ENCODE results near the gene PALD1.

The PALD1 gene

DNA sequence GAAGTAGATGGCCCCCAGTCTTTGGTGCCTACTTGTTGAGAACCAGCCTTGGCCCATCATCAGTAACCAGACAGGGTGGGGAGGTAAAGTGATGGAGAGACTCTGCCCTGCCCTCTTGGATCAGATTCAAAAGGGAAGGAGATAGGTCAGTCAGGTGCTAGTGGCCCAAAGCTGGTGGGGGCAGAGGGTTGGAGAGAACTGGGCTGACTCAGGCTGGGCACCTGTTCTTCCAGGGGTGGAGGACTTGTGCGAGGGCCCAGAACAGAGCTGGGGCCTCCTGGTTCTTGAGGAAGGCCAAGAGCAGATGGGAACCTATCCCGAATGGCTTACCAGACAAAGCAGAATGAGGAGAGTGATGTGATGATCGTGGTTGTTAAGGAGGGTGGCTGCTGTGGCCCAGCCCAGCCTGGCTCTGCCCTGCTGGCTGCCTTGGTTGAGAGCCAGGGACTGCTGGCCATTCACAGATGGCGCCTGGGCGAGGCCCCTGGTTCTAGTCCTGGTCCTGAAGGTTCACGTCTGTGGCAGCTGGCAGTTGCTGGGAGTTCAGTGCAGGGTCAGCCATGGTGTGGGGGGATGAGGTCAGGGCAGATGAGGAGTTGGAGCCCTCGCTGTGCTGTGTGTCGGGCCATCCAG lies 36.6 kb downstream of the PALD1 start:
- no peak overlapping the region for H3K4me3 Mint-ChIP-seq
- no peak overlapping the region for H3K27ac Mint-ChIP-seq
- H3K9me3 Mint-ChIP-seq: no peaks in the 10 kb centered on the region
- no peaks in the 10 kb centered on the region for H3K36me3 Mint-ChIP-seq (ENCODE audit: low read depth)
- H3K27me3 Mint-ChIP-seq (ENCODE audit: low read depth): peaks cover 5% of the 10 kb centered on the region
- H3K4me1 Mint-ChIP-seq (ENCODE audit: low read depth): no peaks in the 10 kb centered on the region
- DNase-seq (ENCODE audit: low spot score): no peak

DNA sequence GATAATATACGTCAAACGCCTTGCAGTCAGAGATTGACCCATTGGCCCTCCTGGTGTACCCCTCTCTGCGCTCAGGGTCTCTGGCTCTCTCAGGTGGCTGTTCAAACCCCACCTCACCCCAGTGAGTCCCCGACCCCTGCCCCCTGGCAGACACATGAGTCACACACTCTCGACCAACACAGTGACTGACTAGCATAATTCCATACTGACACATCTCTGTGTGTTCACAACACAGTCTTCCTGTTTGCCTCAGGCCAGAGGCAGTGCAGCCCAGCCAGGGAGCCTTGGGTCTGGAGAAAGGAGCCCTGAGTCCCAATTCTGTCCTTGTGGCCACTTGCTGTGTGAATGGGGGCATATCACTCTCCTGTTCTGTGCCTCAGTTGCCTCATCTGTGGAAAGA lies 40.1 kb downstream of the PALD1 start:
- no peak for DNase-seq (ENCODE audit: low spot score)
- H3K27me3 Mint-ChIP-seq (ENCODE audit: low read depth): peaks cover 2% of the 10 kb centered on the region
- H3K27ac Mint-ChIP-seq: no peak overlapping the region
- H3K36me3 Mint-ChIP-seq (ENCODE audit: low read depth): no peaks in the 10 kb centered on the region
- H3K4me3 Mint-ChIP-seq: no peak overlapping the region
- H3K4me1 Mint-ChIP-seq (ENCODE audit: low read depth): no peaks in the 10 kb centered on the region
- no peaks in the 10 kb centered on the region for H3K9me3 Mint-ChIP-seq

DNA sequence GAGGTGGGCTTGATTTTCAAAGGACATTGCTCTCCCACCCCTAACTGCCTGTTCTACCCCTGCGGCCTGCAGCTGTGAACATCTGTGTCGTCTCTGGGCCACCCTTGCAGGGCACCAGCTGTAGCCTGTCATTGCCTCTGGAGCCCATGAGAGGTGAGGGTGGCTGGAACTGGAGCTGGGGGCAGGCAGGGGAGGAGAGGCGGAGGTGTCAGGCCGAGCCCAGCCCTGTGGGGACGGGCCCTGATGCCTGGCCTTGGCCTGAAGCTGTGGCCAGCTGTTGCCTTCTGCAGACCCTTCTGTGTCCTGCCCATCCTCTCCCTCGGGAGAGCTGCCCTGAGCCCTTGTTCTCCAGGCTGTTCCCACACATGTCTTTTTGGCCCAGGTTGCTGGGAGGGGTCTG lies 44.5 kb downstream of the PALD1 start:
- H3K27me3 Mint-ChIP-seq (ENCODE audit: low read depth): peaks cover 2% of the 10 kb centered on the region
- no peaks in the 10 kb centered on the region for H3K4me1 Mint-ChIP-seq (ENCODE audit: low read depth)
- no peaks in the 10 kb centered on the region for H3K36me3 Mint-ChIP-seq (ENCODE audit: low read depth)
- H3K4me3 Mint-ChIP-seq: no peak overlapping the region
- no peaks in the 10 kb centered on the region for H3K9me3 Mint-ChIP-seq
- no peak overlapping the region for H3K27ac Mint-ChIP-seq
- no peak for DNase-seq (ENCODE audit: low spot score)

DNA sequence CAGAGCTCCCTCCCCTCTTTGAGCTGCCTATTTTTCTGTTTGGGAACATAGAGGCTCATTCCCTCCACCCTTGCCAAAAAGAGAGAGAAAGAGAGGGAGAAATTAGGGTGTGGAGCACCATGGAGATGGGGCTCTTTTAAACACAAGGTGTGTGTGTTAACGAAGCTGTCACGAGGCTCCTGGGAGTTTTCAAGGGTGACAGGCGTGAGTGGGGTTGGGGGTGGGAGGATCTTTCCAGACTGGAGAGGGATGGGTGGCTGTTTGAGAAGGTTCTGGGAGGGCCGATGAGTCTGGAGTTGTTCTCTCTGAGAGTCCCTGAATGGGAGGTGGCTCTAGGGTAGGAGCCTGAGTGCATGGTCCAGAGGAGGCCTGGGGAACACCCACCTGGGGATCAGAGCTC lies 45.0 kb downstream of the PALD1 start:
- no peaks in the 10 kb centered on the region for H3K4me1 Mint-ChIP-seq (ENCODE audit: low read depth)
- H3K4me3 Mint-ChIP-seq: no peak overlapping the region
- H3K9me3 Mint-ChIP-seq: no peaks in the 10 kb centered on the region
- peaks cover 2% of the 10 kb centered on the region for H3K27me3 Mint-ChIP-seq (ENCODE audit: low read depth)
- no peak overlapping the region for H3K27ac Mint-ChIP-seq
- DNase-seq (ENCODE audit: low spot score): no peak
- H3K36me3 Mint-ChIP-seq (ENCODE audit: low read depth): no peaks in the 10 kb centered on the region

DNA sequence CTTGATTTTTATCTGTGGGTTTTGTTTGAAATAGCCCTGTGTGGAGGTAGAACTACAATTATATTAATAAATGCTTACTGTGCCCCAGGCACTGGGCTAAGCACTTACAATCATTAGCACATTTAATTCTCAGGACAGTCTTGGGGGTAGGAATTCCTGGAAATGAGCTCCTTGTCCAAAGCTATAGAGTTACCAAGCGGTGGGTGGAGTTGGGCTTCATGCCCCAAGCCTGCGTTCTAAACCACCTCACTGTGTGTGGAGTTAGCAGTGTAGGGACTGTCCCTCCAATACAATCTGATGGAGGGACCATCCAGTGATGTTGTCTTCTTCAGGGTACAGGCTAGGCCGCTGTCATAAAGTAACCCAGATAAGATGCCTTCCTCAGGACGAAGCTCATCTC lies 49.7 kb downstream of the PALD1 start:
- Mint-ChIP-seq H3K27me3 (ENCODE audit: low read depth) (no peaks in the 10 kb centered on the region), H3K4me1 (ENCODE audit: low read depth) (no peaks in the 10 kb centered on the region), H3K9me3 (no peaks in the 10 kb centered on the region), H3K4me3 (no peak overlapping the region), H3K27ac (no peak overlapping the region), H3K36me3 (ENCODE audit: low read depth) (no peaks in the 10 kb centered on the region)
- DNase-seq (ENCODE audit: low spot score): no peak

DNA sequence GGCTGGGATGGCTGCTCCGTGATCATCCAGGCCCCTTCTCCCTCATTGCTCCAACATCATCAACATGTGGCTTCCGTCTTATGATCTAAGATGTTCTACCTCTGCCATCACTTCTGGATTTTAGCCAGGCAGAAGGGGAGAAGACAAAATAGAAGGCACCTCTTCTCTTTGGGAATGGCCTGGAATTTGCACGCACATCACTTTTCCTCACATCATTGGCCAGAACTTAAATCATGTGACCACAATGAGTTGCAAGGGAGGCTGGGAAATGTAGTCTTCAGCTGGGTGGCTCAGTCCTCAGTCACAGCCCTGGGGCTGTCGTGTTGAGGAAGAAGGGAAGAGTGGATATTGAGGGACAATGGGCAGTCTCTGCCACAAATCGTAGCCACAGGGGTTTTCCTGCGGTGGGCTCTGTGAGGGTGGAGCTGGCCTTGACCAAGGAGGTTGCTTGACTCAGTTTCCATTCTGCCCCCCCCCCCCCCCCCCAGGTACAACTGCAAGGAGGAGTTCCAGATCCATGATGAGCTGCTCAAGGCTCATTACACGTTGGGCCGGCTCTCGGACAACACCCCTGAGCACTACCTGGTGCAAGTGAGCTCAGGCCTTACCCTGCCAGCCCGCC lies 50.3 kb downstream of the PALD1 start:
- DNase-seq (ENCODE audit: low spot score): no peak
- Mint-ChIP-seq H3K9me3 (no peaks in the 10 kb centered on the region), H3K36me3 (ENCODE audit: low read depth) (no peaks in the 10 kb centered on the region), H3K4me3 (no peak overlapping the region), H3K4me1 (ENCODE audit: low read depth) (no peaks in the 10 kb centered on the region), H3K27ac (no peak overlapping the region), H3K27me3 (ENCODE audit: low read depth) (no peaks in the 10 kb centered on the region)

DNA sequence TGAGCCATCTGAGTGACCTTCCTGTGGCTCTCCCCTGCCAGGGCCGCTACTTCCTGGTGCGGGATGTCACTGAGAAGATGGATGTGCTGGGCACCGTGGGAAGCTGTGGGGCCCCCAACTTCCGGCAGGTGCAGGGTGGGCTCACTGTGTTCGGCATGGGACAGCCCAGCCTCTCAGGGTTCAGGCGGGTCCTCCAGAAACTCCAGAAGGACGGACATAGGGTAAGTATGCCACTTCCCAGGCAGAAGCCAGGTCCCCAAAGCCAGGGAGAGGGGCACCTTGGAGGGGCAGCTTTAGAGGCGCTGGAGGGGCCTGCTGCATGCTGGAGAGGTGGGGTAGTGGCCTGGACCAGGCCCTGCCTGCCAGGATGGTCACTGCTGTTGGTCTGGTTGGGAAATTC lies 51.3 kb downstream of the PALD1 start:
- no peaks in the 10 kb centered on the region for H3K27me3 Mint-ChIP-seq (ENCODE audit: low read depth)
- H3K4me3 Mint-ChIP-seq: no peak overlapping the region
- no peak for DNase-seq (ENCODE audit: low spot score)
- H3K9me3 Mint-ChIP-seq: no peaks in the 10 kb centered on the region
- no peak overlapping the region for H3K27ac Mint-ChIP-seq
- no peaks in the 10 kb centered on the region for H3K36me3 Mint-ChIP-seq (ENCODE audit: low read depth)
- H3K4me1 Mint-ChIP-seq (ENCODE audit: low read depth): no peaks in the 10 kb centered on the region

DNA sequence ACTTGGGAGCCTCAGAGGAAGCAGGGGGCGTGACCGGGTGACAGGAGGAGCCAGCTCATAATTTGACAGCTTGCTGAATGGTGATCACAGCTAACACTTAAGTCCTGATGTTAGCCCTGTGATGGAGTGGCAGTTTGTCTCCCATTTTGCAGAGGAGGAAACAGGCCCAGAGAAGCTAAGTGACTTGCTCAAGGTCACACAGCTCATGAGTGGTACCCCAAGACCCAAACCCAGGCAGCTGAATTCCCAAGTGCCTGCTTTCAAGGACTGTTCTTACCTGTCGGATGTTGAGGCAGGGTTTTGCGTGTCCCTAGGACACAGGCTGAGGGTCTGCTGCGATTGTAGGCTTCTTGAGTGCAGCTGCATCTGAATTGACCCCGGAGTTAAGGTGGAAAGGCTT lies 51.7 kb downstream of the PALD1 start:
- no peaks in the 10 kb centered on the region for H3K9me3 Mint-ChIP-seq
- no peak overlapping the region for H3K27ac Mint-ChIP-seq
- H3K4me1 Mint-ChIP-seq (ENCODE audit: low read depth): no peaks in the 10 kb centered on the region
- no peak overlapping the region for H3K4me3 Mint-ChIP-seq
- no peak for DNase-seq (ENCODE audit: low spot score)
- no peaks in the 10 kb centered on the region for H3K36me3 Mint-ChIP-seq (ENCODE audit: low read depth)
- no peaks in the 10 kb centered on the region for H3K27me3 Mint-ChIP-seq (ENCODE audit: low read depth)

DNA sequence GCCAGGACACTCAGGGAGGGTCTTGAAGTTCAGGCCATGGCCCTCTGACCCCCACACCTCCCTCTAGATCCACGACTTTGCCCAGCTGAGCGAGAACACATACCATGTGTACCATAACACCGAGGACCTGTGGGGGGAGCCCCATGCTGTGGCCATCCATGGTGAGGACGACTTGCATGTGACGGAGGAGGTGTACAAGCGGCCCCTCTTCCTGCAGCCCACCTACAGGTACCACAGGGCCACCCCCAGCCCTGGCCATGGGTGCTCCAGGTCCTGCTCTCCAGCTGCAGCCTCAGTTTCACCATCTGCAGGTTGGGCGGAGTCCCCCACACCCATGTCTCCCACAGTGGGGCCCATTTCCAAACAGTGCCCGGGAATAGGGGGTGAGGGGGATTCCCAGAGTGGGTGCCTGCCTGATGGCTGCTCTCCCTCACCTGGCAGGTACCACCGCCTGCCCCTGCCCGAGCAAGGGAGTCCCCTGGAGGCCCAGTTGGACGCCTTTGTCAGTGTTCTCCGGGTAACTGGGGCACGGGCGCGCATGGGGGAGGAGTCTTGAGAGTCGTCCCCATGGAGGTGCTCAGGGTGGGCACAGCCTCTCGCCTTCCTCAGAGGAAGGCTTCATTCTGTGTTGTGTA lies 54.1 kb downstream of the PALD1 start:
- Mint-ChIP-seq H3K27me3 (ENCODE audit: low read depth) (peaks cover 2% of the 10 kb centered on the region), H3K9me3 (no peaks in the 10 kb centered on the region), H3K4me1 (ENCODE audit: low read depth) (no peaks in the 10 kb centered on the region), H3K36me3 (ENCODE audit: low read depth) (no peaks in the 10 kb centered on the region), H3K4me3 (no peak overlapping the region), H3K27ac (no peak overlapping the region)
- DNase-seq (ENCODE audit: low spot score): no peak

DNA sequence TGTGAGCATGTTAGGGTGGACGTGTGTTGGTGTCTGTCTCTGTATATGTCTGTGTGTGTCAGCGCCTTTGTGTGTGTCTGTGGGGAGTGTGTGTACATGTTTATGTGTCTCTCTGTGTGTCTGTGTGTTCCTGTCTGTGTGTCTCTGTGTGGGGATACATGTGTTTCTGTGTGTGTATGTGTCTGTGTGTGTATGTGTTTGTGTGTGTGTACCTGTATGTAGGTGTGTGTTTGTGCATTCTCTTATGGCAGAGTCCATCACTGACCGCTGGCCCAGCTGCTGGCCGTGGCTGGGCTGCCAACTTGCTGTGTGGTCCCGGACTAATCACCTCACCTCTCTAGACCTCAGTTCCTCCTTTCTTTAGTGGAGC lies 54.6 kb downstream of the PALD1 start:
- Mint-ChIP-seq H3K36me3 (ENCODE audit: low read depth) (no peaks in the 10 kb centered on the region), H3K9me3 (no peaks in the 10 kb centered on the region), H3K27ac (no peak overlapping the region), H3K27me3 (ENCODE audit: low read depth) (peaks cover 2% of the 10 kb centered on the region), H3K4me1 (ENCODE audit: low read depth) (no peaks in the 10 kb centered on the region), H3K4me3 (no peak overlapping the region)
- no peak for DNase-seq (ENCODE audit: low spot score)

DNA sequence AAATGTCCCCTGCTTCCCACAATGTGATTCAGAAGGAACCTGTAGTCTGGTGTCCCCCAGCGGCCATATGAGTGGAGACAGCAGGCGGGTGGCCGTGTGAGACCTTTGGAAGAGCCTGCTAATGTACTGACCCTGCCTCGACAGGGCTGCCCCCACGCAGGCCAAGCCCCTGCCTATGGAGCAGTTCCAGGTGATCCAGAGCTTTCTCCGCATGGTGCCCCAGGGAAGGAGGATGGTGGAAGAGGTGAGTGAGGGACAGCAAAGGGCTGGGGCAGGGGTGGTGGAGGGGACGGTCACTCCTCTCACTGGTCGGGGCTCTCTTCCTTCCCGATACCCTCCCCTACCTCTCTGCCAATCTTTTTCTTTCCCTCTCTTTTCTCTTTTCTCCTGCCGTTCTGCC lies 55.7 kb downstream of the PALD1 start:
- no peak overlapping the region for H3K4me3 Mint-ChIP-seq
- no peaks in the 10 kb centered on the region for H3K9me3 Mint-ChIP-seq
- peaks cover 2% of the 10 kb centered on the region for H3K27me3 Mint-ChIP-seq (ENCODE audit: low read depth)
- H3K36me3 Mint-ChIP-seq (ENCODE audit: low read depth): no peaks in the 10 kb centered on the region
- no peaks in the 10 kb centered on the region for H3K4me1 Mint-ChIP-seq (ENCODE audit: low read depth)
- H3K27ac Mint-ChIP-seq: no peak overlapping the region
- DNase-seq (ENCODE audit: low spot score): no peak

DNA sequence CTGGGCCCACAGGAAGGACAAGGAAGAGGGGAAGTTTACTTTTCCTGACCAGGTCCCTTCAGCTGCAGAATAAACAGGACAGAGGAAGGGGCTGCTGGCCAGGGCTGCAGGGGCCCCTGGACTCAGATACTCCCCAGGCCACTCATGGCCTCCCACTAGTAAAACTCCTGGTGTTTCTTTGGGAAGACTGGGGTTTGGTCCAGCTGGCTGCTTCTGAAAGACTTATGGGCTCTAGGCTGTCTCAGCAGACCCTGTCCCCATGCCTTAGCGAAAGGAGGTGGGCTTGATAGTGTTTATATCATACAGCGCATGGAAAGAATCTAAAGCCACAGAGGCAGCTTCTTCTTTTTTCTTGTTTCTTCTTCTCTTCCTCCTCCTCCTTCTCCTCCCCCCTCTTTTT lies 56.4 kb downstream of the PALD1 start:
- DNase-seq (ENCODE audit: low spot score): no peak
- Mint-ChIP-seq H3K27me3 (ENCODE audit: low read depth) (peaks cover 2% of the 10 kb centered on the region), H3K4me3 (no peak overlapping the region)

DNA sequence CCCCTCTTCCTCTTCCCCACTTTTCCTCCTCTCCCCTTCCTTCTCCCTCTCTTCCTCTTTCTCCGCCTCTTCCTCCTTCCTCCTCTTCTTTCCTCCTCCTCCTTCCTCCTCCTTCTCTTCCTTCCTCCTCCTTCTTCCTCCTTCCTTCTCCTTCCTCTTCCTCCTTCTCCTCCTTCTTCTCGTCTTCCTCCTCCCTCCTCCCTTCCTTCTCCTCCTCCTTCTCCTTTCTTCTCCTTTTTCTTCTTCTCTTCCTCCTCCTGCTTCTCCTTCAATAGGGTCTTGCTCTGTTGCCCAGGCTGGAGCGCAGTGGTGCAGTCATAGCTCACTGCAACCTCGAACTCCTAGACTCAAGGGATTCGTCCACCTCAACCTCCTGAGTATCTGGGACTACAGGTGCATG lies 56.9 kb downstream of the PALD1 start:
- H3K27me3 Mint-ChIP-seq (ENCODE audit: low read depth): peaks cover 2% of the 10 kb centered on the region
- no peaks in the 10 kb centered on the region for H3K4me1 Mint-ChIP-seq (ENCODE audit: low read depth)
- DNase-seq (ENCODE audit: low spot score): no peak
- no peaks in the 10 kb centered on the region for H3K9me3 Mint-ChIP-seq
- no peak overlapping the region for H3K27ac Mint-ChIP-seq
- no peaks in the 10 kb centered on the region for H3K36me3 Mint-ChIP-seq (ENCODE audit: low read depth)
- H3K4me3 Mint-ChIP-seq: no peak overlapping the region

More for the DNA sequence above, 56.4 kb downstream of the PALD1 start:
- Mint-ChIP-seq H3K4me1 (ENCODE audit: low read depth) (no peaks in the 10 kb centered on the region), H3K9me3 (no peaks in the 10 kb centered on the region), H3K27ac (no peak overlapping the region), H3K36me3 (ENCODE audit: low read depth) (no peaks in the 10 kb centered on the region)

DNA sequence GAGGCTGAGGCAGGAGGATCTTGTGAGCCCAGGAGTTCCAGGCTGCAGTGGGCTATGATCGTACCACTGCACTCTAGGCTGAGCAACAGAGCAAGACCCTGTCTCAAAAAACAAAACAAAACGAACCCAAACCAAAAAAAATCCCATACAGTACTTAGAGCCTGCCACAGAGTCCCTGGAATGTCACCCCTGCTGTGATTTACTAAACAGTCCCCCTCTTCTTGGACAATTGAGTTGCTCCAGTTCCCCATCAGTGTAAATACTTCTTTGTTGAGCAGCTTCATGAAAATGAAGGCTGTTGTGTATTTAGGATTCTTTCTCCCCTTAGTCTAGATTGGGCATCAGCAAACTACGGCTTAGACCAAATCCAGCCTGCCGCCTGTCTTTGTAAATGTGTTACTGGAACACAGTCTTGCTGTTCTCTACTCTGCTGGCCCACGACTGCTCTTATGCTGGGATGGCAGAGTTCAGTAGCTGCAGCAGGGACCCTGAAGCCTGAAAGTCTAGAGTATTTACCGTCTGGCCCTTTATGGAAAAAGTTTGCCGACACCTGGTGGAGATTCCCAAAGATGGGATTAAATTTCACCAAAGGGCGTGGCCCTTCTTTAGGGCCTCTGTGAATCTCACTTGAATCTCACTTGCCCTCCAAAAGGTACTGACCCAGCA lies 57.8 kb downstream of the PALD1 start:
- H3K4me1 Mint-ChIP-seq (ENCODE audit: low read depth): no peaks in the 10 kb centered on the region
- H3K27ac Mint-ChIP-seq: no peak overlapping the region
- no peaks in the 10 kb centered on the region for H3K9me3 Mint-ChIP-seq
- no peak for DNase-seq (ENCODE audit: low spot score)
- H3K27me3 Mint-ChIP-seq (ENCODE audit: low read depth): peaks cover 2% of the 10 kb centered on the region
- H3K36me3 Mint-ChIP-seq (ENCODE audit: low read depth): no peaks in the 10 kb centered on the region
- H3K4me3 Mint-ChIP-seq: no peak overlapping the region

Measured in T-helper 2 cell treated with Interferon-gamma antibody and Interleukin-4, amounts not matched to agents 5 μg/mL and 100 μg/mL, for 36 hours (primary cell).